ENCODE data around the gene SYNJ1. TPM values are rescaled to one million over a fixed set of nuclear protein-coding genes. Genes with fewer than 3 reads are reported as not detected.
"Not testable (repeated sequence)": the region's sequence is repeated elsewhere in the genome, so short reads cannot be mapped to it uniquely, and the experiment has no call there.

SYNJ1 gene
- polyA plus RNA-seq, 4 donors, result 10.5 to 17.4 (median 15.7) TPM

DNA sequence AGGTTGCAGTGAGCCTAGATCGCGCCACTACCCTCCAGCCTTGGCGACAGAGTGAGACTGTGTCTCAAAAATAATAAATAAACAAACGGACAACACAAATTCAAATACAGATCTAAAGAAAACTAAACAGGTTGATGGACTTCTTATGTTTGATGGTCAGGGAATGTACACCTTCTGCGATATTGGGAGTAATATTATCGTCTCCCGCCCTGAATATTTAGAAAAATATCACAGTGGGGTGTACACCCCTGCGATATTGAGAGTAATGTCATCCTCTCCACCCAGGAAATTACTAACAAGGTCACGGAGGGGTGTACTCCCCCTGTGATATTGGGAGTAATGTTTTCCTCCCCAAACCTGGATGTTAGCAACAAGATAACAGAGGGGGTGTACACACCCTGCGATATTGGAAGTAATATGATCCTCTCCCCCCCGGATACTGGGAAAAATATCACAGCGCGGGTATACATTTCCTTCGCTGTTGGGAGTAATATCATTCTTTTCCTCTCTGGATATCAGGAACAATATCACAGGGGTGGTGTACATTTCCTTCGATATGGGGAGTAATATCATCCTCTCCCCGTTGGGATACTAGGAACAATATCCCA, 114.3 kb downstream of the SYNJ1 start:
- no peak for DNase-seq (ENCODE audit: low read depth in 4 of 4, low spot score in 3 of 4)

DNA sequence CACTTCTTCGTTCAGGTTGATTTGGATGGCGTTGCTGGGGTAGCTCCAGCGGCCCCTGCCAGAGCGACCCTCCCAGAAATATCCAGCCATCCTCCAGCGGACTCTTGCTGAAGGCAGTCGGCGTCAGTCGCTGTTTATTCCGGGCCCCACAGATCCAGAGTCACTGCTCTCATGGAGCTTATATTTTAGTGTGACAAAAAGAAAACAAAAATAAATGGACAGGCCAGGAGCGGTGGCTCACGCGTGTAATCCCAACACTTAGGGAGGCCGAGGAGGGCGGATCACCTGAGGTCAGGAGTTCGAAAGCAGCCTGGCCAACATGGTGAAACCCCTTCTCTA, 114.8 kb downstream of the SYNJ1 start:
- no peak for DNase-seq (ENCODE audit: low read depth in 4 of 4, low spot score in 3 of 4)

DNA sequence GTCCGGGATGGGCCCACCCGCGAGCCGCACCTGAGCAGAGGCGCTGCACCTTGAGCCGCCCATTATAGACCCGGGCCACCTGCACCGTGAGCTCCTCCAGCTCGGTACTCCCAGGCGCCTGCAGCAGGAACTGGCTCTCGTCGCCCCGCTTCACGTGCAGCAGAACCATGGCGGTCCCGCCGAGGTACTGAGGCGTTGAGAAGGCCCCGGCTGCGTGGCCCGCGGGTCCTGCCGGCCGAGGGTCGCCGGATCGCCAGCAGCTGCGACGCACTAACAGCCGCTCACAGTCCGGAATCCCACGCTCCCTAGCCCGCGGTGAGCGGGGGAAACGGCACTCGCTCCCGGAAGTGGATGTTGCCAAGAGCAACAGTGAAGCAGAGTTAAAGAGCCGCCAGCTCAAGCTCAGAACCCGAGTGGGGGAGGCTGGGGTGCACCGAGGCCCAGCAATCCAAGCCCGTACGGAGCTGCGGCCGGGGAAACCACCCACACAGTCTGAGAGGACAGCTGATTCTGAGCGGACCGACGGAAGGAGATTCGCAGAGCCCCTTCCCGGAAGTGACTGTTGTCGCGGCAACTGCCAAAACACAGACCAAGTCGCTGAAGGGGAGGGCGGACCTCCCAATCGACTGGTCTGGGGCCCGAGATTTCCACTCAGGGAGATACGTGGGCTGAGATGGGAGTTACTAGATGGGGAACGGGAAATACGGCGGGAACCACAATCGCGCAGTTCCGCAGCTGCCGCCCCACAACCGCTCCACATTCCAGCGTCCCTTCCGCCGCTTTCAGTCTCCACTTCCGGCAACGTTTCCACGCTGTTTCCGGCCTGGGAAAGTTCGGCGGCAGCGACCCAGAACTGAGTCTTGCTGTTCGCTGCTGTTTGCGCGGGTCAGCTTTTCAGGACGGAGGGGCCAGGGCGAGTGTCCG, 115.5 kb downstream of the SYNJ1 start, which contains the start of gene CFAP298:
CFAP298 (minus strand) TSS at position 303 of the 924 bp plus-strand sequence; CDS start at position 169, 134 bp downstream.
- peak; percentile 87 to 91 (median 88) for DNase-seq (ENCODE audit: low read depth in 4 of 4, low spot score in 3 of 4)

DNA sequence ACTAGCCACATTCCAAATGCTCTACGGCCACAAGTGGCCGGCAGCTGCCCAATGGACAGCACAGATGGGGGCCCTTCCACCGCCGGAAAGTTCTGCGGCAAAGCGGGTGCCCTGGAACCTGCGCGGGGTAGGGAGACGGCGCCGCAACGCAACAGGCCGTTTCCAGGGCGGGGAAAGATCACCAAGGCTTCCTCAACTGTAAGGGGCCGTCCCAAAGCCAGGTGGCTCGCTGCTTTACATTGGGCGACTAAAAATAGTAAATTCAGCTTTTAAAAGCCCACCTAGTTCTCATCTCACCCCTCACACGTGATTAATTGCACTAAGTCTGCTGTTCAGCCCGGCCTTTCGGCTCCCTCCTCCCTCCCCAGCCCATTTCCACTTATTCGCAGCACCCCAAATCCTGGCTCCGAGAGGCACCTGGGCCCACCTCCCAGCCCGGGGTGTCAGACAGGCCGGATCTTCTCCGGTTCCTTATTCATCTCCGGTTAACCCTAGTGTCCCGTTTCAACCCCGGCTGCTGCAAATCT, 116.3 kb downstream of the SYNJ1 start:
- no peak for DNase-seq (ENCODE audit: low read depth in 4 of 4, low spot score in 3 of 4)

DNA sequence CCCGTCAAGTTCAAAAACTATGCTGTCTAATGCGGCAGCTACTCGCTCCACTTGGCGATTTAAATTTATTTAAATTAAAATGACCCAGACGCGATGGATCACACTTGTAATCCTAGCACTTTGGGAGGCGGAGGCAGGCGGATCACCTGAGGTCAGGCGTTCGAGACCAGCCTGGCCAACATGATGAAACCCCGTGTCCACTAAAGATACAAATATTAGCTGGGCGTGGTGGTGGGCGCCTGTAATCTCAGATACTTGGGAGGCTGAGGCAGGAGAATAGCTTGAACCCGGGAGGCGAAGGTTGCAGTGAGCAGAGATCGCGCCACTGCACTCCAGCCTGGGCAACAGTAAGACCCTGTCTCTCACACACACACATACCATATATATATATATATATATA, 116.9 kb downstream of the SYNJ1 start:
- DNase-seq (ENCODE audit: low read depth in 4 of 4, low spot score in 3 of 4), result not testable (repeated sequence)

- no peak for DNase-seq (ENCODE audit: low read depth in 4 of 4, low spot score in 3 of 4)
These were observed 119.0 kb downstream of the SYNJ1 start for GRCh38 chr21:32608851-32609250.

DNA sequence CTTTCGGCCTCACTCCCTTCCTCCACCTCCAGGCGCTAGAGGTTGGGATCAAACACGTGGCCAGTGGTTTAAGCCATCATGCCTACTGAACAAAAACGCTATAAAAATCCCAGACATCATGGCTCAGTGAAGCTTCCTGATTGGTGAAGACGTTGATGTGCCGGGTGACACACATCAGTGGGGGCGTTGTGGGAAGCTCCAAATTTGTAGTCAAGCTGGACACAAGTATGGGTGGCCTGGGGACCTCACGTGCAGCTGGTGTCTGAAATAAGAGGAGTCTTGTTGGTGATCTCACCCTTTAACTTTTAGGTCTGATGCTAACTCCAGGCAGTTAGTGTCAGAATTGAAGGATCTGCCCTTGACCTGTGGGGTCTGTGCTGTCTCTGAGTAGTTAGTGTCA, 122.3 kb downstream of the SYNJ1 start:
- no peak for DNase-seq (ENCODE audit: low read depth in 4 of 4, low spot score in 3 of 4)

DNA sequence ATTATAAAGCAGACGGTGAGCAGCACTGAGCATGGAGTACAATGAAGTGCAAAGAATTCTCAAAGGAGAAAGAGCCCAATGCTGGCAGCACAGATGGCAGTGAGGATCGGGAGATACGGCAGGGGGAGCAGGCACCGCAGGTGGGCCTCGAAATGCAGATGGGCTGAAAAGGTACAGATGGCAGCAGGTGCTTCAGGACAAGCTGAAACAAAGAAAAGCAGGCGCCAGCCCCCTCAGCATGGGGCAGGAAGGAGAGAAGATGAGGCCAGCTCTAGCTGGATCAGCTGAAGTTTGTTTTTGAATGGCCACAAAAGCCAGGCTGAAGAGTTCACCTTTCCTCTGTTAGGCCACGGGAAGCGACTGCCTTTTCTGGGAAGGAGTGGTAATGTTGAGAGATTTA, 123.3 kb downstream of the SYNJ1 start:
- no peak for DNase-seq (ENCODE audit: low read depth in 4 of 4, low spot score in 3 of 4)

- DNase-seq (ENCODE audit: low read depth in 4 of 4, low spot score in 3 of 4), result no peak
These were observed 124.7 kb downstream of the SYNJ1 start for GRCh38 chr21:32603131-32603530.

GRCh38 chr21:32602099-32602498, 125.7 kb downstream of the SYNJ1 start:
- no peak for DNase-seq (ENCODE audit: low read depth in 4 of 4, low spot score in 3 of 4)

GRCh38 chr21:32599526-32599925, 128.3 kb downstream of the SYNJ1 start:
- DNase-seq (ENCODE audit: low read depth in 4 of 4, low spot score in 3 of 4), result no peak

DNA sequence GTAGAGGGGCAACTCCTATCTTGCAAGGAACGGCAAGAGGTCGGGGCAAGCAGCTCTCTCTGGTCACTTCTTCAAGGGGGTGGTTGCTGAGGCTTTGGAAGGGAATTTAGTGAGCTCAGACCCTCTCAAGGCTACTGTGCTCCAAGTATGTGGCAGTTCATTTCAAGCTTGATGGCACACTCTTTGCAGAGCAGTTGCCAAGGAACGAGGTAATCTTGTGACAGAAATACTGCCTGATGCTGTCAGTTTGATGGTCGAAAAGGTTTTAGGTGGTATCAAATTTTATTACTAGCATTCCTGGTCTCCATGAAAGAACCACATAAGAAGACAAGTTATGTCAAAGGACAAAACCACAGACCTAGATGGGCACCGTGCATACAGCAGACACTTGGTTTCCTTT, 128.7 kb downstream of the SYNJ1 start:
- peak in 3 of 4 donors; percentile 20 to 65 (median 29) for DNase-seq (ENCODE audit: low read depth in 4 of 4, low spot score in 3 of 4)

DNA sequence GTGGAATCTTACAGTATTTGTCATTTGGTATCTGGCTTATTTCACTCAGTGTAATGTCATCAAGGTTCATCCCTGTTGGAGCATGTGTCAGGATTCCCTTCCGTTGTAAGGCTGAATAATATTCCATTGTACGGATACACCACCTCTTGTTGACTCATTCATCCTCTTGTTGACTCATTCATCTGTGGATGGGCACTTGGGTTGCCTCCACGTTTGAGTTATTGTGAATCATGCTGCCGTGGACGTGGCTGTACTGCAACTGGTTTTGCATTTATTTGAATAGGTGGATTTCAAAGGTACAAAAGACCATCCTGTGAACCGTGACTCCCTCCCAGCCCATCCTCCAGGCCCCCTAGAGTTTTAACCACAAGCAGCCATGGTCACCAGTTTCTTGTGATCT, 130.6 kb downstream of the SYNJ1 start:
- DNase-seq (ENCODE audit: low read depth in 4 of 4, low spot score in 3 of 4), result no peak

DNA sequence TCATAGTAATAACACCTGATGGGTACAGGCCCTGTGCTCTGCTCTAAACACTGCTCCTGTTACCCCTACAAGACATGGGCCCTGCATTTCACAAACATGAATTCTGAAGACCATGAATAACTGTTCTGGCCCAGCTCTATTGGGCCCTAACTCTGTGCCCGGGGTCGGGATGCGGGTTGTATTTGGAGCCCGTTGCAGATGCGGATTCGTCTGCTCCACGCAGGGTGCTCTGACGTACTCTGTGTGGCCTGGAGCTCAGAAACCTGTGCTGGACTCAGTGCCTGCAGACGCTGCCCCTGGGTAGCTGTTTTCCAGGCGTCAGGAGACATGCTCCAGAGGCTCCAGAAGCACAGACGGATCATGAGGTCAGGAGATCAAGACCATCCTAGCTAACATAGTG, 132.4 kb downstream of the SYNJ1 start:
- DNase-seq (ENCODE audit: low read depth in 4 of 4, low spot score in 3 of 4), result no peak

GRCh38 chr21:32593690-32594089, 134.1 kb downstream of the SYNJ1 start:
- no peak for DNase-seq (ENCODE audit: low read depth in 4 of 4, low spot score in 3 of 4)

- DNase-seq (ENCODE audit: low read depth in 4 of 4, low spot score in 3 of 4), result no peak
These were observed 134.8 kb downstream of the SYNJ1 start for GRCh38 chr21:32592929-32593502.

DNA sequence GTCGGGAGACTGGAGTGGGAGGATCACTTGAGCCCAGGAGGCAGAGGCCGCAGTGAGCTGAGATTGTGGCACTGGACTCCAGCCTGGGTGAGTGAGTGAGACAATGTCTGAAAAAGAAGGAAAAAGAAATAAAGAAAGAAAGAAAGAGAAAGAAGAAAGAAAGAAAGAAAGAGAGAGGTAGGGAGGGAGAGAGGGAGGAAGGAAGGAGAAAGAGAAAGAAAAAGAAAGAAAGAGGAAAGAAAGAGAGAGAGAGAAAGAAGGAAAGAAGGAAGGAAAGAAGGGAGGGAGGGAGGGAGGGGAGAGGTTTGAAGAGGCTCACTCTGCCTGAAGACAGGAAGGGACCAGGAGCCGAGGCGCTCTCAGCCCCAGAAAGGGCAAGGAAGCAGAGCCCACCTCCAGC, 137.7 kb downstream of the SYNJ1 start:
- DNase-seq (ENCODE audit: low read depth in 4 of 4, low spot score in 3 of 4), result no peak

DNA sequence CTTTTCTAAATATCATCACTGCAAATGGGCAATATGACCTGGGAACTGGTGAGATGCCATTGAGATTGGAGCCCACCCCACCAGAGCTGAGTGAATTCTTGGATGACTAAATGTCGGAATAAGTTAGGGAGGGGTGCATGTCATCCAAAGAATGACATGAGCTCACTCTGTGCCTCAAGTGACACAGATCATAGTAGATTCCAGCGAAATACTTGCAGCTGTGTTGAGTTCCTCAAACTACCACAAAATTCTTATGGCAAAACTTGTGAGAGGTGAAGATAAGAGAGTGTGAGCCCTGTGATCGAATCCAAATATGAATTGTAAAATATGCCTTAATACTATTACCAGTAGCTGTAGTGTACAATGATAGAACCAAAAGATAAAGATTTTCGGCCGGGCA, 140.2 kb downstream of the SYNJ1 start:
- no peak for DNase-seq (ENCODE audit: low read depth in 4 of 4, low spot score in 3 of 4)

- no peak for DNase-seq (ENCODE audit: low read depth in 4 of 4, low spot score in 3 of 4)
These were observed 140.7 kb downstream of the SYNJ1 start for GRCh38 chr21:32587120-32587519.

DNA sequence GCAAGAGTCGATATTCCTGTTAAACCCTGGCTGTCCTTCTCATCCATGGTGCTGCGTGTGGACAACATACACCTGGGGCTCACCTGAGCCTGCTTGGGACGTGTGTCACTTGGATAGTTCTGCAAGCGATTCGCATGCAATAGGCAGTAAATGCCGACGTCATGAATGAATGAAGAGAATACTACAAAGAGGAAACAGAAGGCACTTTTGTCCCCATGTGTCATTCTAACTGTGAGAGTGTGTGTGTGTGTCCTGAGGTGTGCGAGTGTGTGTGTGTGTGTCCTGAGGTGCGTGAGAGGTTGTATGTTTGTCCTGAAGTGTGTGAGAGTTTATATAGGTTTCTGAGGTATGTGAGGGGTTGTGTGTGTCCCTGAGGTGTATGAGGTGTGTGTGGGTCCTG, 141.8 kb downstream of the SYNJ1 start:
- DNase-seq (ENCODE audit: low read depth in 4 of 4, low spot score in 3 of 4), result no peak

DNA sequence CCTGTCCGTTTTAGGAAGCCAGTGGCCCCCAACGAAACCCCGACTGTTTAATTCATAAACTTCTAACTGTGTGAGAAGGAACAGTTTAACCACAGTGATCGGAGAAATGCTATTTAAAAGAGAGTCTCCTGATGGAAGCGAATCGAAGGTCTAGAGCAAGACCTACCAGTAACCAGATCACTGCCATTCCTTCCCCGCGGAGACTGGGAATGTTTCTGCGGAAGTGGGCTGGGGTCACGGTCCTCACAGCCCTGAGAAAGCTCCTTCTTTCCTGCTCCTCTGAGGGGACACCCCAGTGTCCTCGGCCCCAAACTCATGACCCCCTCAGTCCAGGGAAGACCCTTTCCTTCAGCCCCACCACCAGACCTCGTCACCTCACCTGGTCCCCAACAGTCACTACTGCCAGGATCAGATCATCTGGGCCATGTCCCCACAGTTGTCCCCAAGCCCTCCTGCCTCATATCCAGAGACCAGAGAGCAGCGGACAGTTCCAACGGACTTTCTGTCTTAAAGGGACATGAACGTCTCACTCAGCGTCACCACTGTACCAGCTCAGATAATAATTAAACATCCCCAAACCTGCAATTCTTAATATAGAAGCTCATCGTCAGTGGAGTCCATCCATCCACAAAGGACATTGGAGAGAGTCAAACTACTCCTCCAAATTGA, 142.6 kb downstream of the SYNJ1 start, which contains the start of gene TCP10L:
TCP10L (minus strand) TSS at position 482 of the 669 bp plus-strand sequence. CDS start 1,219 bp downstream, outside the sequence.
- DNase-seq (ENCODE audit: low read depth in 4 of 4, low spot score in 3 of 4), result no peak
